ENCODE results near the gene TRIM75. TPM values are rescaled to one million over a fixed set of nuclear protein-coding genes. Genes with fewer than 3 reads are reported as not detected.
"Not testable (repeated sequence)": the region's sequence is repeated elsewhere in the genome, so short reads cannot be mapped to it uniquely, and the experiment has no call there.

Gene TRIM75
- total RNA-seq: not detected

- no peak for ATAC-seq
These were observed at the start of gene TRIM75 for GRCh38 chr4:165053645-165054044. TRIM75 (plus strand) TSS chr4:165053866; CDS start chr4:165059148, 5,282 bp downstream.

GRCh38 chr4:165005352-165005925, 48.2 kb upstream of the TRIM75 start:
- no peak for ATAC-seq

- no peak for ATAC-seq
These were observed 47.2 kb upstream of the TRIM75 start for GRCh38 chr4:165006456-165006855.

- ATAC-seq: no peak
These were observed 46.8 kb upstream of the TRIM75 start for GRCh38 chr4:165006886-165007285.

GRCh38 chr4:165009493-165010227, 44.0 kb upstream of the TRIM75 start:
- no peak for ATAC-seq

- ATAC-seq: no peak
These were observed 43.2 kb upstream of the TRIM75 start for GRCh38 chr4:165010487-165010886.

GRCh38 chr4:165010991-165011390, 42.7 kb upstream of the TRIM75 start:
- ATAC-seq: no peak

GRCh38 chr4:165011403-165011802, 42.3 kb upstream of the TRIM75 start:
- ATAC-seq: no peak

GRCh38 chr4:165013691-165014090, 40.0 kb upstream of the TRIM75 start:
- no peak for ATAC-seq

GRCh38 chr4:165016971-165017370, 36.7 kb upstream of the TRIM75 start:
- ATAC-seq: no peak

- not testable (repeated sequence) for ATAC-seq
These were observed 33.7 kb upstream of the TRIM75 start for GRCh38 chr4:165019995-165020394.

GRCh38 chr4:165025782-165026181, 27.9 kb upstream of the TRIM75 start:
- not testable (repeated sequence) for ATAC-seq

- ATAC-seq: no peak
These were observed 25.8 kb upstream of the TRIM75 start for GRCh38 chr4:165027762-165028402.

GRCh38 chr4:165031436-165032211, 22.0 kb upstream of the TRIM75 start, which contains the start of gene TRIM60:
TRIM60 (plus strand) TSS chr4:165031999; CDS start chr4:165040073, 8,074 bp downstream.
- no peak for ATAC-seq

GRCh38 chr4:165048170-165048569, 5.5 kb upstream of the TRIM75 start:
- ATAC-seq: no peak

GRCh38 chr4:165052627-165053026, 1.0 kb upstream of the TRIM75 start:
- no peak for ATAC-seq

- no peak for ATAC-seq
These were observed 1.9 kb downstream of the TRIM75 start for GRCh38 chr4:165055601-165056000.

- no peak for ATAC-seq
These were observed 5.0 kb downstream of the TRIM75 start for GRCh38 chr4:165058666-165059065.

GRCh38 chr4:165059386-165059785, 5.7 kb downstream of the TRIM75 start:
- no peak for ATAC-seq

- peak; percentile 54 for ATAC-seq
These were observed 7.3 kb downstream of the TRIM75 start for GRCh38 chr4:165060938-165061337.

GRCh38 chr4:165070560-165070959, 16.9 kb downstream of the TRIM75 start:
- ATAC-seq: no peak

GRCh38 chr4:165073346-165073745, 19.7 kb downstream of the TRIM75 start:
- not testable (repeated sequence) for ATAC-seq

GRCh38 chr4:165077034-165077578, 23.4 kb downstream of the TRIM75 start:
- no peak for ATAC-seq
